PC-3 (cell line): Measurements from ENCODE around the gene PTGR2. TPM values are rescaled to one million over a fixed set of nuclear protein-coding genes. Genes with fewer than 3 reads are reported as not detected.
A peak's percentile ranks its signal among the peaks of the same experiment; 100 is the strongest.

Source experiments
- ATAC-seq: fragments of 200-7000 bp; cut with Tn5 transposase; 2 replicates; pipeline ENCODE4 v1.9.1; 2020; ENCODE audit warnings: mild to moderate bottlenecking, moderate library complexity
- BruUV-seq: library from RNA; stranded (reverse); fragments of 400-500 nt; replicated peaks from 2 replicates; lab custom pipeline; 2021; lab: Mats Ljungman, UMichigan
- CTCF ChIA-PET: fragments of 300-600 bp; sonication (Branson Sonifier 250); formaldehyde crosslinking; loops from one replicate; lab custom pipeline; 2022; ENCODE audit warnings: antibody characterized with exemption; lab: Charles Lee
- POLR2A ChIA-PET: fragments of 300-600 bp; sonication (Branson Sonifier 250); formaldehyde crosslinking; loops from one replicate; lab custom pipeline; 2022; ENCODE audit warnings: antibody characterized with exemption; ENCODE audit not compliant: unreplicated experiment; lab: Charles Lee
- DNase-seq: peaks from one replicate; pipeline ENCODE4 v3.0.0-alpha.2; 2015
- H2AFZ ChIP-seq: fragments of 300-600 bp; sonication (generic); 2 replicates; pipeline ENCODE4 v1.6.0; 2016; ENCODE audit warnings: antibody characterized with exemption, low read length
- H3F3A ChIP-seq: fragments of 300-600 bp; sonication (generic); one replicate; pipeline ENCODE4 v1.6.0; 2017; ENCODE audit warnings: antibody characterized with exemption, low read length, control low read depth, mild to moderate bottlenecking; ENCODE audit not compliant: unreplicated experiment
- H3K27ac ChIP-seq: fragments of 300-600 bp; sonication (generic); 2 replicates; pipeline ENCODE4 v1.5.1; 2016; ENCODE audit warnings: mild to moderate bottlenecking, low read length
- H3K27me3 ChIP-seq: fragments of 300-600 bp; sonication (generic); 2 replicates; pipeline ENCODE4 v1.6.1; 2016; ENCODE audit warnings: low read length, mixed read lengths
- H3K36me3 ChIP-seq: fragments of 300-600 bp; sonication (generic); 2 replicates; pipeline ENCODE4 v1.6.1; 2016; ENCODE audit warnings: low read depth, mixed run types, low read length, mixed read lengths
- H3K4me1 ChIP-seq: fragments of 300-600 bp; sonication (generic); 2 replicates; pipeline ENCODE4 v1.5.1; 2016; ENCODE audit warnings: low read length; ENCODE audit not compliant: insufficient read depth
- H3K4me2 ChIP-seq: fragments of 300-600 bp; sonication (generic); 2 replicates; pipeline ENCODE4 v1.6.0; 2016; ENCODE audit warnings: low read length
- H3K4me3 ChIP-seq: fragments of 300-600 bp; sonication (generic); 2 replicates; pipeline ENCODE4 v1.5.1; 2016; ENCODE audit warnings: mild to moderate bottlenecking, low read length, mixed read lengths
- H3K79me2 ChIP-seq: fragments of 300-600 bp; sonication (generic); 2 replicates; pipeline ENCODE4 v1.6.1; 2017; ENCODE audit warnings: low read length, mixed read lengths
- H3K9ac ChIP-seq: fragments of 300-600 bp; sonication (generic); 2 replicates; pipeline ENCODE4 v1.6.0; 2016; ENCODE audit warnings: mild to moderate bottlenecking, low read length
- H3K9me2 ChIP-seq: fragments of 300-600 bp; sonication (generic); replicated peaks from 2 replicates; pipeline ENCODE4 v1.6.1; 2016; ENCODE audit warnings: mixed run types, low read length, mixed read lengths
- H3K9me3 ChIP-seq: fragments of 300-600 bp; sonication (generic); 2 replicates; pipeline ENCODE4 v1.6.1; 2016; ENCODE audit warnings: low read length, mixed read lengths
- H4K20me1 ChIP-seq: fragments of 300-600 bp; sonication (generic); 2 replicates; pipeline ENCODE4 v1.6.1; 2016; ENCODE audit warnings: low read length, mixed read lengths
- EZH2 ChIP-seq: fragments of 300-600 bp; sonication (generic); IDR thresholded peaks from one replicate; pipeline ENCODE4 v1.6.1; 2017; ENCODE audit warnings: antibody characterized with exemption, mild to moderate bottlenecking, low read length; ENCODE audit not compliant: unreplicated experiment
- EZH2phosphoT487 ChIP-seq: fragments of 300-600 bp; sonication (generic); IDR thresholded peaks from 2 replicates; pipeline ENCODE4 v1.6.1; 2018; ENCODE audit warnings: mild to moderate bottlenecking, antibody characterized with exemption, low read length, borderline replicate concordance
- intact Hi-C: fragments of 100-400 bp; cut with micrococcal nuclease; formaldehyde crosslinking; loops from 2 replicates; pipeline ENCODE4 v1.9.0; 2023
- total RNA-seq: library from RNA; depleted of rRNA; stranded (reverse); fragments of >200 nt; gene quantifications from 2 replicates; pipeline ENCODE4 v1.2.3, GENCODE V29; 2014
- TF ChIP-seq, protein P1 (sequence below): fragments of 300-600 bp; sonication (generic); conservative IDR thresholded peaks from 2 replicates; pipeline ENCODE4 v1.5.1; 2017; ENCODE audit warnings: antibody characterized with exemption, low read depth, mild to moderate bottlenecking, low read length

PTGR2 gene
- total RNA-seq, 1 experiment from 2014 or later, result 6.2 TPM

DNA sequence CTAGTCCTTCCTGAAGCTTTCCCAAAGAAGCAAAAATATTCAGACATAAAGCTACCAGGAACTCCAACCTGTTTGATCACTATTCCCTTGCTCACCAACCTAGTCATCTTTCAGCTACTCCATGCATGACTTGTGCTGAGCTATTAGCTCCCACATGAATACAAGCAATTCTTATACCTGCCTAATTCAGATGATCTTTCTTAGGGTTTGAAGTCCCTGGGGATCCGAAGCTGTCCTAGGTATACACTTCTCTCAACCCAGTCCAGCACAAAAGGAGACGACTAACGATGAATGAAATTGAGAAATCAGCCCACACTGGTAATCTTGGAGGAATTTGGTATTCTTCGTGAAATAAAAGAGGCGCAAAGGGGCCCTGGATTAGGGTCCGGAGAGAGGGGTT lies 631 bp upstream of the PTGR2 start:
- Histone ChIP-seq H2AFZ (peak overlapping the region; percentile 91), H3K4me2 (peak overlapping the region; percentile 90), H3K27ac (peak overlapping the region; percentile 80), H3K36me3 (no peaks in the 10 kb centered on the region; the same call in 1 of the 2 replicates), H3F3A (no peaks in the 10 kb centered on the region), H3K9ac (peak overlapping the region; percentile 91), H3K9me3 (no peaks in the 10 kb centered on the region), H3K4me3 (peak overlapping the region; percentile 73), H4K20me1 (no peaks in the 10 kb centered on the region), H3K79me2 (peaks cover 26% of the 10 kb centered on the region; the same call in 1 of the 2 replicates), H3K4me1 (peaks cover 17% of the 10 kb centered on the region), H3K27me3 (no peaks in the 10 kb centered on the region), H3K9me2 (no peaks in the 10 kb centered on the region)
- ChIA-PET POLR2A (interaction anchor here (0.5 to 1.1 kb wide), 3 partner anchors 9 to 283 kb away, joined by 3 to 11 read pairs (median 3); partner anchors contain the start of gene ZNF410), CTCF (interaction anchor here (0.8 to 2.1 kb wide), 3 partner anchors 21 to 127 kb away, joined by 3 to 7 read pairs (median 4); no protein-coding TSS in a partner anchor)
- DNase-seq (peak; percentile 84), ATAC-seq (peak; percentile 54)
- intact Hi-C loops, result loop anchor here (2.0 to 10.0 kb wide), 2 partner anchors 26 to 186 kb away; no protein-coding TSS in a partner anchor
- TF ChIP-seq EZH2phosphoT487 (no peak), EZH2 (no peak)
- TF ChIP-seq, protein P1, sequence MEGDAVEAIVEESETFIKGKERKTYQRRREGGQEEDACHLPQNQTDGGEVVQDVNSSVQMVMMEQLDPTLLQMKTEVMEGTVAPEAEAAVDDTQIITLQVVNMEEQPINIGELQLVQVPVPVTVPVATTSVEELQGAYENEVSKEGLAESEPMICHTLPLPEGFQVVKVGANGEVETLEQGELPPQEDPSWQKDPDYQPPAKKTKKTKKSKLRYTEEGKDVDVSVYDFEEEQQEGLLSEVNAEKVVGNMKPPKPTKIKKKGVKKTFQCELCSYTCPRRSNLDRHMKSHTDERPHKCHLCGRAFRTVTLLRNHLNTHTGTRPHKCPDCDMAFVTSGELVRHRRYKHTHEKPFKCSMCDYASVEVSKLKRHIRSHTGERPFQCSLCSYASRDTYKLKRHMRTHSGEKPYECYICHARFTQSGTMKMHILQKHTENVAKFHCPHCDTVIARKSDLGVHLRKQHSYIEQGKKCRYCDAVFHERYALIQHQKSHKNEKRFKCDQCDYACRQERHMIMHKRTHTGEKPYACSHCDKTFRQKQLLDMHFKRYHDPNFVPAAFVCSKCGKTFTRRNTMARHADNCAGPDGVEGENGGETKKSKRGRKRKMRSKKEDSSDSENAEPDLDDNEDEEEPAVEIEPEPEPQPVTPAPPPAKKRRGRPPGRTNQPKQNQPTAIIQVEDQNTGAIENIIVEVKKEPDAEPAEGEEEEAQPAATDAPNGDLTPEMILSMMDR, result no peak
- TSS peak; percentile 83 for BruUV-seq

DNA sequence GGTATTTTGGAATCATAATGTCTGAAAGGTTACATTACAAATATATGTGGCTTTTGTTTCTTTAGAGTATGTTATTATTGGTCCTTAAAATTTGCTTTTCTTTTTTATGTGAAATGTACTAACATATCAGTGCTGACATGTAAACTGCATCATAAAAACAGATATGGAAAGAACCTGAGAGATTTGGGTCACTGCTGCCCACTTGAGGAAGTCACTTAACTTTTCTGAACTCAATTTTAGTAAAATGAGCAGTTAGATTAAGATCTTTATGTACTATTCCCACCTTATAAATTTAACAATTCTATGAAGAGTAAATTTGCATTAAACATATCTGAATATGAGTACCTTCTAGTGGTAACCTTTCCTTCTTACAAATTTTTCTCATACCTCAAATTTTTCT lies 7.5 kb downstream of the PTGR2 start:
- intact Hi-C loops, result loop anchor here (10.0 kb wide), 1 partner anchor 194 kb away; no protein-coding TSS in a partner anchor
- Histone ChIP-seq H3F3A (no peaks in the 10 kb centered on the region), H3K79me2 (0 out of 2 replicates have a peak, but pooled peaks cover 4% of the 10 kb centered on the region), H3K27me3 (no peaks in the 10 kb centered on the region), H3K9me3 (no peaks in the 10 kb centered on the region), H3K4me1 (no peaks in the 10 kb centered on the region), H3K4me2 (no peak overlapping the region), H3K4me3 (no peak overlapping the region), H3K27ac (no peak overlapping the region), H3K9me2 (no peaks in the 10 kb centered on the region), H4K20me1 (no peaks in the 10 kb centered on the region), H2AFZ (no peak overlapping the region), H3K36me3 (peaks cover 5% of the 10 kb centered on the region; the same call in 1 of the 2 replicates), H3K9ac (no peak overlapping the region)
- CTCF ChIA-PET, result no interaction called here
- BruUV-seq, result no TSS peak
- no peak for ATAC-seq
- POLR2A ChIA-PET, result interaction anchor here (0.6 kb wide), 1 partner anchor 369 kb away, joined by 4 read pairs; the partner anchor contains the start of gene RIOX1
- DNase-seq, result no peak
- TF ChIP-seq, protein P1, result peak; percentile 17; the same call in 1 of the 2 replicates
- no peak for TF ChIP-seq EZH2
- TF ChIP-seq EZH2phosphoT487, result no peak

DNA sequence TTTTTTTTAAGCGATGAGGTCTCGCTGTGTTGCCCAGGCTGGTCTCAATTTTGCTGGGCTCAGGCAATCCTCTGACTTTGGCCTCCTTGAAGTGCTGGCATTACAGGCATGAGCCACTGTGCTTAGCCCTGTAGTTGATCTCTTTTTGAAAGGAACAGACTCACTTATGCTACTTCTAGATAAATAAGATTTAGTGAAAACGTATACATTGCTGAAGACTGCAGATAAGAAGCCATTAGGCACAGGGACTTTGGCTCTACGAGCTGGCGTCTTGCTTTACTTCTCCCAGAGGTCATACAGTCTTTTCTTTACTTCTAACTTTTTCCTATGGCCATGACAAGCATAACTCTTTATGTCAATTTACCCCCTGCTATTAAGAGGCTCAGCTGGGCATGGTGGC lies 9.4 kb downstream of the PTGR2 start:
- H3K36me3 ChIP-seq, result peaks cover 13% of the 10 kb centered on the region
- BruUV-seq, result no TSS peak

More for the DNA sequence above, 9.4 kb downstream of the PTGR2 start:
- Histone ChIP-seq H3K79me2 (no peaks in the 10 kb centered on the region), H3K9me3 (no peaks in the 10 kb centered on the region), H3K9ac (no peak overlapping the region), H3K9me2 (no peaks in the 10 kb centered on the region), H3K27ac (no peak overlapping the region), H3K4me1 (no peaks in the 10 kb centered on the region), H2AFZ (no peak overlapping the region), H3K4me3 (no peak overlapping the region), H3K4me2 (no peak overlapping the region), H3F3A (no peaks in the 10 kb centered on the region), H4K20me1 (no peaks in the 10 kb centered on the region), H3K27me3 (no peaks in the 10 kb centered on the region)
- intact Hi-C loops, result no loop called here
- no peak for ATAC-seq
- DNase-seq, result no peak
- TF ChIP-seq EZH2phosphoT487 (no peak), EZH2 (no peak)
- TF ChIP-seq, protein P1, result no peak
- POLR2A ChIA-PET, result interaction anchor here (0.7 kb wide), 1 partner anchor 10 kb away, joined by 7 read pairs; no protein-coding TSS in a partner anchor
- CTCF ChIA-PET, result no interaction called here
